Urinary bladder (tissue), 4 donors: Measurements from ENCODE around the gene THOC6. TPM values are rescaled to one million over a fixed set of nuclear protein-coding genes. Genes with fewer than 3 reads are reported as not detected.
A peak's percentile ranks its signal among the peaks of the same experiment; 100 is the strongest.

ENCODE experiments used
- DNase-seq: peaks from one replicate; pipeline ENCODE4 v3.0.0-alpha.2; 2015; ENCODE audit errors: extremely low spot score
- H3K27ac ChIP-seq: one replicate; pipeline ENCODE4 v1.5.1; 2013; ENCODE audit warnings: low read depth, mild to moderate bottlenecking, moderate library complexity
- H3K36me3 ChIP-seq: one replicate; pipeline ENCODE4 v1.6.1; 2013; ENCODE audit warnings: mild to moderate bottlenecking, moderate library complexity; ENCODE audit not compliant: insufficient read depth
- H3K4me1 ChIP-seq: one replicate; pipeline ENCODE4 v1.6.1; 2013; ENCODE audit warnings: mild to moderate bottlenecking, moderate library complexity; ENCODE audit not compliant: insufficient read depth
- H3K4me3 ChIP-seq: one replicate; pipeline ENCODE4 v1.5.1; 2013; ENCODE audit warnings: low read depth, low read length
- WGBS: extraction: QIAGEN DNeasy Blood & Tissue Kit; methylation state at CpG from one replicate; pipeline ENCODE4 v1.1.7; 2013; 5-methylcytosine and 5-hydroxymethylcytosine counted together
- polyA plus RNA-seq: library from polyadenylated mRNA; stranded (reverse); fragments of 200-250 nt; gene quantifications from one replicate; pipeline ENCODE4 v1.2.3, GENCODE V29; 2013
- total RNA-seq: library from RNA; depleted of rRNA; stranded (reverse); fragments of >200 nt; gene quantifications from one replicate; pipeline ENCODE4 v1.2.3, GENCODE V29; 2014
- donor health status: healthy with polysubstance abuse.
- donor health status: healthy.

Gene THOC6
- total RNA-seq (9.8 TPM), polyA plus RNA-seq (22.8 TPM)

- Histone ChIP-seq H3K4me3 (peak within 1 kb of the TSS; percentile 50), H3K4me1 (peaks cover 2% of the 10 kb centered on the region), H3K36me3 (no peaks in the 10 kb centered on the region), H3K27ac (peak within 1 kb of the TSS; percentile 90)
- peak; percentile 93 for DNase-seq
- under 1% methylated on average over 69 of the region's 69 CpGs for WGBS
These were observed at the start of gene THOC6, which contains the start of gene HCFC1R1 for GRCh38 chr16:3023669-3024478. Gene THOC6, plus strand, starts transcription at chr16:3024035. Its CDS starts 292 bp downstream, at chr16:3024327. Gene HCFC1R1, minus strand, starts transcription at chr16:3023942. Its CDS starts 1 bp downstream, at chr16:3023941.

- Histone ChIP-seq H3K36me3 (no peaks in the 10 kb centered on the region), H3K4me3 (no peak overlapping the region), H3K4me1 (peaks cover 2% of the 10 kb centered on the region), H3K27ac (no peak overlapping the region)
- 93% methylated on average over 15 of the region's 15 CpGs for WGBS
- DNase-seq = no peak
These were observed 49.3 kb upstream of the THOC6 start for GRCh38 chr16:2974319-2975056.

- Histone ChIP-seq H3K4me1 (no peaks in the 10 kb centered on the region), H3K4me3 (no peak overlapping the region), H3K27ac (no peak overlapping the region), H3K36me3 (no peaks in the 10 kb centered on the region)
- no peak for DNase-seq
- 95% methylated on average over 28 of the region's 28 CpGs for WGBS
These were observed 48.6 kb upstream of the THOC6 start for GRCh38 chr16:2975161-2975795.

- H3K36me3 ChIP-seq = no peaks in the 10 kb centered on the region
- no peak for DNase-seq
- H3K4me3 ChIP-seq = no peak overlapping the region
- H3K4me1 ChIP-seq = no peaks in the 10 kb centered on the region
- 95% methylated on average over 7 of the region's 7 CpGs for WGBS
- no peak overlapping the region for H3K27ac ChIP-seq
These were observed 47.6 kb upstream of the THOC6 start for GRCh38 chr16:2976201-2976600.

GRCh38 chr16:2976673-2977072 is 47.2 kb upstream of the THOC6 start:
- no peaks in the 10 kb centered on the region for H3K36me3 ChIP-seq
- H3K4me3 ChIP-seq = no peak overlapping the region
- no peak for DNase-seq
- no peak overlapping the region for H3K27ac ChIP-seq
- no peaks in the 10 kb centered on the region for H3K4me1 ChIP-seq
- WGBS = 95% methylated on average over 15 of the region's 15 CpGs

- DNase-seq = no peak
- H3K4me3 ChIP-seq = no peak overlapping the region
- WGBS = 82% methylated on average over 6 of the region's 6 CpGs
These were observed 46.4 kb upstream of the THOC6 start for GRCh38 chr16:2977440-2977839.

GRCh38 chr16:2979669-2980226 is 44.1 kb upstream of the THOC6 start:
- Histone ChIP-seq H3K27ac (no peak overlapping the region), H3K4me1 (no peaks in the 10 kb centered on the region), H3K4me3 (peak overlapping the region; percentile 77), H3K36me3 (no peaks in the 10 kb centered on the region)
- no peak for DNase-seq
- 8% methylated on average over 43 of the region's 43 CpGs for WGBS

More at GRCh38 chr16:2977440-2977839, 46.4 kb upstream of the THOC6 start:
- no peaks in the 10 kb centered on the region for H3K4me1 ChIP-seq
- no peak overlapping the region for H3K27ac ChIP-seq
- no peaks in the 10 kb centered on the region for H3K36me3 ChIP-seq

- Histone ChIP-seq H3K27ac (peak within 1 kb of the TSS; percentile 88), H3K36me3 (no peaks in the 10 kb centered on the region), H3K4me1 (no peaks in the 10 kb centered on the region), H3K4me3 (peak within 1 kb of the TSS; percentile 77)
- peak; percentile 62 for DNase-seq
- WGBS = 5% methylated on average over 91 of the region's 91 CpGs
These were observed 43.3 kb upstream of the THOC6 start, which contains the start of gene PKMYT1 for GRCh38 chr16:2980227-2981176. Gene PKMYT1, minus strand, starts transcription at chr16:2980446. Its CDS starts 789 bp downstream, at chr16:2979657.

- H3K4me3 ChIP-seq = no peak overlapping the region
- no peaks in the 10 kb centered on the region for H3K36me3 ChIP-seq
- H3K4me1 ChIP-seq = no peaks in the 10 kb centered on the region
- no peak for DNase-seq
- 40% methylated on average over 33 of the region's 33 CpGs for WGBS
- no peak overlapping the region for H3K27ac ChIP-seq
These were observed 42.5 kb upstream of the THOC6 start for GRCh38 chr16:2981177-2981898.

- Histone ChIP-seq H3K4me3 (no peak overlapping the region), H3K4me1 (no peaks in the 10 kb centered on the region), H3K27ac (no peak overlapping the region), H3K36me3 (no peaks in the 10 kb centered on the region)
- DNase-seq = no peak
- WGBS = 71% methylated on average over 4 of the region's 4 CpGs
These were observed 42.0 kb upstream of the THOC6 start for GRCh38 chr16:2981899-2982250.

- 83% methylated on average over 5 of the region's 5 CpGs for WGBS
- no peak for DNase-seq
- H3K4me3 ChIP-seq = no peak overlapping the region
- H3K27ac ChIP-seq = no peak overlapping the region
- H3K4me1 ChIP-seq = no peaks in the 10 kb centered on the region
- H3K36me3 ChIP-seq = no peaks in the 10 kb centered on the region
These were observed 41.4 kb upstream of the THOC6 start for GRCh38 chr16:2982402-2982801.

- 10% methylated on average over 42 of the region's 42 CpGs for WGBS
- Histone ChIP-seq H3K36me3 (no peaks in the 10 kb centered on the region), H3K4me3 (no peak overlapping the region), H3K27ac (no peak overlapping the region), H3K4me1 (no peaks in the 10 kb centered on the region)
- DNase-seq = no peak
These were observed 40.1 kb upstream of the THOC6 start for GRCh38 chr16:2983706-2984136.
